ENCODE results near the gene DKKL1. TPM values are rescaled to one million over a fixed set of nuclear protein-coding genes. Genes with fewer than 3 reads are reported as not detected.
A peak's percentile ranks its signal among the peaks of the same experiment; 100 is the strongest.

Gene DKKL1
- total RNA-seq, 1 donor = 0.18 TPM

GRCh38 chr19:49390929-49391359, 27.3 kb downstream of the DKKL1 start:
- DNase-seq (ENCODE audit: low read depth) = no peak
- H3K4me3 ChIP-seq (ENCODE audit: low read depth, low read length) = no peak overlapping the region
- no peak for TF ChIP-seq CTCF (IDR thresholded peaks at IDR 0.05; ENCODE audit: insufficient read depth, low read length)

GRCh38 chr19:49391581-49392399, 28.1 kb downstream of the DKKL1 start:
- peak; percentile 76 for TF ChIP-seq CTCF (IDR thresholded peaks at IDR 0.05; ENCODE audit: insufficient read depth, low read length)
- H3K4me3 ChIP-seq (ENCODE audit: low read depth, low read length) = no peak overlapping the region
- peak; percentile 66 for DNase-seq (ENCODE audit: low read depth)

GRCh38 chr19:49393881-49394280, 30.2 kb downstream of the DKKL1 start:
- DNase-seq (ENCODE audit: low read depth) = no peak
- TF ChIP-seq CTCF (IDR thresholded peaks at IDR 0.05; ENCODE audit: insufficient read depth, low read length) = no peak
- H3K4me3 ChIP-seq (ENCODE audit: low read depth, low read length) = no peak overlapping the region

- no peak overlapping the region for H3K4me3 ChIP-seq (ENCODE audit: low read depth, low read length)
- DNase-seq (ENCODE audit: low read depth) = no peak
- TF ChIP-seq CTCF (IDR thresholded peaks at IDR 0.05; ENCODE audit: insufficient read depth, low read length) = no peak
These were observed 32.1 kb downstream of the DKKL1 start for GRCh38 chr19:49395581-49396407.

- TF ChIP-seq CTCF (IDR thresholded peaks at IDR 0.05; ENCODE audit: insufficient read depth, low read length) = no peak
- no peak for DNase-seq (ENCODE audit: low read depth)
- H3K4me3 ChIP-seq (ENCODE audit: low read depth, low read length) = no peak overlapping the region
These were observed 33.2 kb downstream of the DKKL1 start for GRCh38 chr19:49396738-49397505.

- H3K4me3 ChIP-seq (ENCODE audit: low read depth, low read length) = no peak overlapping the region
- no peak for TF ChIP-seq CTCF (IDR thresholded peaks at IDR 0.05; ENCODE audit: insufficient read depth, low read length)
- no peak for DNase-seq (ENCODE audit: low read depth)
These were observed 34.4 kb downstream of the DKKL1 start for GRCh38 chr19:49398001-49398615.

Data from fibroblast of the aortic adventitia (primary cell).